HG02798 (cell line): ENCODE data around the gene TRDN.
"Not testable (repeated sequence)": the region's sequence is repeated elsewhere in the genome, so short reads cannot be mapped to it uniquely, and the experiment has no call there.

Experiments used
- ATAC-seq: cut with Tn5 transposase; IDR thresholded peaks from one replicate; pipeline ENCODE4 v1.9.1; 2021; ENCODE audit warnings: mild to moderate bottlenecking; ENCODE audit not compliant: unreplicated experiment, poor library complexity

The TRDN gene

GRCh38 chr6:123635144-123635543 lies 1.6 kb downstream of the TRDN start:
- ATAC-seq, result no peak

GRCh38 chr6:123632641-123633040 lies 4.1 kb downstream of the TRDN start:
- no peak for ATAC-seq

GRCh38 chr6:123629258-123629941 lies 7.3 kb downstream of the TRDN start:
- no peak for ATAC-seq

GRCh38 chr6:123625696-123626095 lies 11.1 kb downstream of the TRDN start:
- no peak for ATAC-seq

DNA sequence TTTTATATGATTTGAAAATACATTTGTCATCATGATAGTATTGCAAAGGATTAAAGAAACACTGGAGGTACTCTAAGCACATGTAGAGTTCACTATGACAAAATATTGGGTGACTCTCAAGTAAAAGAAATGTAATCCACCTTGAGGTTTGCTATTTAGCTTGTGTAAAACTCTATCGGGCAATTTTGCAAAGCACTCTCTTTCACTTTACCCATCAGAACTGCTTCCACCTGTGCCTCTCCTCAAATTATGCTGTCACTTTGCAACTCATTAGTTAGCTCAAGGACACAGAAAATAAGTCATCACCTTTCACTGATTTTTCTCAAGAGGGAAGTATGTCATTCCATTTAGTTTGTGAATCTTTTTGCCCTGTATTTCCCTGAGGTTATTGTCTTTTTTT lies 14.0 kb downstream of the TRDN start:
- no peak for ATAC-seq

DNA sequence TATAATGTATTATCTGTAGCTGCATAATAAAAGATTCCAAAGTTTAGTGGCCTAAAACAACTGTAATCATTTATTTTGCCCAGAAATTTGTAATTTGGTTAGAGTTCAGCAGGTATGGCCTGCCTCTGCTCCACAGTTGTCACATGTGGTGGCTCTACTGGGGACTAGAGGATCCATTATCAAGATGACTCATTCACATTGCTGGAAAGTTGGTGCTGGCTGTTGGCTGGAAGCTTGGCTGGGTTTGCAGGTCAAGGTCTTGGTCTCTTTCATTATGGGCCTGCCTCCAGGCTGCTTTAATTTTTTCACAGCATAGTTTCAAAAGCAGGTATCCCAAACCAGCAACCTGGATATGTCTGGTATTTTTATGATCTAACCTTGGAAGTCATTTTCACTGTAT lies 17.6 kb downstream of the TRDN start:
- ATAC-seq, result no peak

DNA sequence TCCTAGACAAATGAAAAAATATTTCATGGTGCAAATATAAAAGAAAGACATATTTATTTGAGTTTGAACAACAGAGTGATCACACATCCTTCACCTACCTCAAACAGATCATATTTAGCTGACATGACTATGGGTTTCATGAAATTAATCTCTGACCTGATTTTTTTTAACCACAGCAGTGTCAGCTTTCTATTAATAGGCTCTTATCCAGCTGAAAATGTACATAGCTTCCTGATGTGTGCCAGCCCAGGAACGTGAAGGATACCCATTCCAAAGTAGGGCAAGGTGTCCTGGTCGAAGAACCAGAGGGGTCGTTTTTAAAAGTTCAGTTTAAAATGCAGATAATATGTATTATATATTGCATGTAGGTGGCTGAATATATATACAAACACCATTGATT lies 19.8 kb downstream of the TRDN start:
- ATAC-seq, result no peak

DNA sequence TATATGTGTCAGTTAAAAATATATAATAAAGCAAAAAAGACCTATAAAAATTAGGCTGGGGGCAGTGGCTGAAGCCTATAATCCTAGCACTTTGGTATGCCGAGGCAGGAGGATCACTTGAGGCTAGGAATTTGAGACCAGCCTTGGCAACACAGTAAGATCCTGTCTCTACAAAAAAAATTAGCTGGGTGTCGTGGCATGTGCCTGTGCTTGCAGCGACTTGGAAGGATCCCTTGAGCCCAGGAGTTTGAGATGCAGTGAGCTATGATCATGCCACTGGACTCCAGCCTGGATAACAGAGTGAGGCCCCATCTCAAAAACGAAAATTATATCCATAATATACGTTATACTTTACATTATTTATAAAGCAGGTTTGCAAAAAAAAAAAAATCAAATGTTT lies 20.7 kb downstream of the TRDN start:
- no peak for ATAC-seq

DNA sequence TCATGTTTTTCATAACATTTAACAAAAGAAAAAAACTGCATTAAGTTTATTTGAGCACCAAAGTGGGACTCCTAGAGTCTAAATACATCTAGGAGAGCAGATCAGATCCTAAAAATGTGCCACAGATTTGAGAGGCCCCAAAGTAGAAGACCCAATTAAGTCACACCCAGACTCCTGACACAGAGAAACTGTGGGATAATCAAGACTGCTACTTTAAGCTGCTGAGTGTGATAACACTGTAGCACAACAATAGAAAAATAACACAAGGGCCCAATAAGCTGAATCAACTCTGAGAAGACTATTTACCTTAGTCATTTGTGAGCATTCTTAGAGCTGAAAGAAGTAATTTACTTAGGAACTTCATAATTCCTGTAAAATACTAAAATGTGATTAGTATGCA lies 26.0 kb downstream of the TRDN start:
- ATAC-seq, result no peak

- ATAC-seq, result no peak
Measured at GRCh38 chr6:123604067-123604466, 32.7 kb downstream of the TRDN start.

GRCh38 chr6:123598011-123598410 lies 38.7 kb downstream of the TRDN start:
- ATAC-seq, result peak; percentile 80

DNA sequence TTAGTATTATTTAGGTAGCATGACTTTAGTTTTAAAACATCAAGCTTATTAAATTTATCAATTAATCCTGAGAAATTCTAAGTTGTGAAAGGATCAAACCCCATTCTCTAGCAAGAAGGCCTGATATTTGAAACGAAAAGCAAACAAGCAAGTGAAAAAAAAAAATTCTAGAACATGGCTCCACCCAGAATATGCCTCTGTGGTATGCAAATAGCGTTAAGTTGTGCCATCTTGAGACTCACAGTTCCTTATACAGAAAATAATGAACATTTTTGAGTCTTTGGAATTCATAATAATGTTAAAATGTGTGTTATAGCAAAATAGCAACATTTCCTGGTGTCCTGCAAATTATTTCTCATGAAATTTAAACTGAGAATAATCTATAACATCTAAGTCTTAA lies 42.0 kb downstream of the TRDN start:
- no peak for ATAC-seq

DNA sequence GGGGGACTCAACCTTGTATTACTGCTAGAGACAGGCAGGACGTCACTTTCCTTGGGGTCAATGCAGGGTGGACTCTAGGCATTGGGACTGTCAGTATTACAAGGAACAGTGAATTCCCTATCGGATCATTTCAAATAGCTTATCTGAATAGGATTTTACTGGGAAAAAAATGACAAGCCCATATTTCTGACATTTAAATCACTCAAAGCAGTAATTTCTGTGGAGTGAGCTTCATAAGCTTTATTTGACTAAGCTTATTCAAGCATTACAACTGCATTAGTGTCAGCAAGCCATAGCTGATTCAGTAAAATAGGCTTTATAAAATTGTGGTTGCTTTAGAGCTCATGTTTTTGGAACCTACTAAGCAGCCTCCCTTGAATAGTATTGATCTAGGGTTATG lies 44.3 kb downstream of the TRDN start:
- ATAC-seq, result no peak

GRCh38 chr6:123589973-123590372 lies 46.8 kb downstream of the TRDN start:
- ATAC-seq, result no peak

- ATAC-seq, result no peak
Measured at GRCh38 chr6:123589317-123589716, 47.4 kb downstream of the TRDN start.

DNA sequence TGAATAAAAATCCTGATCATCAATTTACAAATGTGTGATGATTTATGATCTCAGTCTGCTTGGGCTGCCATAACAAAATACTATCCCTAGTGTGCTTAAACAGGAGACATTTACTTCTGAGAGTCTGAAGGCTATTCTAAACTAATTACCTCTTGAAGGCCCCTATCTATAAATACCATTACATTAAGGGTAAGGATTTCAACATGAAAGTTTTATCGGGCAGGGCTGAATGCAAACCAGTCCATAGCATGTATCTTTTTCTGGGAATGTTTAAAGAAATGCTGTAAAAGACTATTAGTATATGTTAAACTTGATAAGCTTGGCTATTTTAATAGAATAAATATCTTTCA lies 48.2 kb downstream of the TRDN start:
- ATAC-seq, result no peak

GRCh38 chr6:123587838-123588545 lies 48.8 kb downstream of the TRDN start:
- no peak for ATAC-seq

- ATAC-seq, result not testable (repeated sequence)
Measured at GRCh38 chr6:123587407-123587806, 49.3 kb downstream of the TRDN start.

GRCh38 chr6:123580331-123580730 lies 56.4 kb downstream of the TRDN start:
- no peak for ATAC-seq

DNA sequence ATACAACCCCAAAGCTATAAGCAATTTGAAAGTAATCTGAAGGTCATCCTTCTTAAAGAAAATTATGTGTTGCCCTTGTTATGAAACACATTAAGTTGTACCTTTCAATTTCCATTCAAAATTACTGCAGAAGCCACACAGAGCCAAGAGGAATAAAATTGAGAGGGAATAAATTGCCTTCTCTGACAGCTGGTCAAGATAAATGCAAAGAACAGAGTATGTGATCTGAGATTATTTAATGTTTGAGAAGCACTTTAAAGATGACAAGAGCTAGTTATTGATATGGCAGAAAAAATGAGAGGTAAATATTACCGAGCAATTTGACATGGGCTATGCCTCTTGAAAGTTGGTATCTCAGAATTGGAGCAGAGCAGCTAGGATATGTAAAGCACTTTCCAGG lies 61.6 kb downstream of the TRDN start:
- no peak for ATAC-seq

DNA sequence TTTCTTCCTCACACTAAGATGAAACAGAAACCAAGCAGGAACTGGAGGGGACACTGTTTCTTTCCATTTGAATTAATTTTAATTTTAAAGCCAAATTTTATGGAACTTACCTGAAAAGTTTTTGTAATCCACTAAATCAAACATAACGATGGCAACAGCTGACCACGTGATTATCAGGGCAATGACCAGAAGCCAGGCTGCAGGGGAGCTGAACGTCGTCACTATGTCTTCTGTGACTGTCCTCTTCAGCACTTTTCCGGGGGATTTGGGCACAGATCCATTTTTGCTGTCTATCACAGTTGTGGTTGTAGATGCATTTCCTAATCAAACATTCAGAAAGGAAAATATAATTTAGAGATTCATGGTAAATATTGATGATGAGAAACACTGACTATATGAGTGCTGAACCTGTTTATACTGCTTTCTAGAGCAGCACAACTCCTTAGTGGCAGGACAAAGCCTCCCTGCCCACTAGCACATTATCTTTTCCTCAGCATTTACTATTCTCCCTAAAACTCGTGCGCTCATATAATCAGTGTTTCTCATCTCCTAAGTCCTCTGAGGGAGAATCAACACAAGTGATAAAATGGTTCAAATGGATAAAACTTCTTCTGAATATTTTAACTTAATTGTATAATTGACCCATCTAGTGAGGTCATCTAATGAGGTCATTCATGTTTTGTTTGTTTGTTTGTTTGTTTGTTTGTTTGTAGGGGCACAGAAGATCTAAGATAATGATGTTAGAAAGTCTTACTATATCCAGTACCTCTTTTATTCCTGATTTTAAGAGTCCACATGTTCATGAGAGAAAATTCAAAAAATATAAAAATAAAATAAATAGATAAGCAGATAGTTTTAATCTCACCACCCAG lies 65.7 kb downstream of the TRDN start:
- ATAC-seq, result no peak
